ENCODE measurements around the gene IGFBP6.
"Not testable (repeated sequence)": the region's sequence is repeated elsewhere in the genome, so short reads cannot be mapped to it uniquely, and the experiment has no call there.

Gene IGFBP6

DNA sequence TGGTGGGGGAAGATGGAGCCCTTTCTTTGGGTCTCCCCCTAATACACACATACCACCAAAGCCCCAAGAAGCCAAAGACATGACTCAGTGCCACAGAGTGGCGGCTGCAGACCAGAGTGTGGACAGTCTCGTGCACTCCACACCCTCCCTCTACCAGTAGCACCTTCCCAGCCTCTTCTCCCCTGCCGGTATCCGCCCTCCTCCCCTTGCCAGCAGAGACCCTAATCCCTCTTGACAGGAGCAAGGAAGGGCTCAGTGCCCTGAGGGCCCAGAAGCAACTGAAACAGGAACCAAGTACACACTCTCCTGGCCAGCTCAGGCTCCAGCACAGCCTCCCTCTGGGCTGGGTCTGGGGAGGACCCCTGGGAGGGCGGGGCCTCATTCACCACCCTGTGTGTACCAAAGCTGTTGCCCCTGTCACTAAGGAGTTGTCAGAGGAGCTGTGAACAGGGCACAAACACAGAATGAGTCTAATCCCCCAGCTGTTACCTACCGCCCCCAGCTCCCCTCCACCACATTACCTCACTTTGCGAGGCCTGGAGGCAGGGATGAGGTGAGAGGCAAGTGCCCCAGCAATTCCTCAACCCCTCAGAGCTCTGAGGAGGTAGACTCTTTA is 26.5 kb upstream of the IGFBP6 start:
- DNase-seq (ENCODE audit: low read depth), result no peak

- no peak for DNase-seq (ENCODE audit: low read depth)
These were observed 25.6 kb upstream of the IGFBP6 start for GRCh38 chr12:53071591-53072551.

DNA sequence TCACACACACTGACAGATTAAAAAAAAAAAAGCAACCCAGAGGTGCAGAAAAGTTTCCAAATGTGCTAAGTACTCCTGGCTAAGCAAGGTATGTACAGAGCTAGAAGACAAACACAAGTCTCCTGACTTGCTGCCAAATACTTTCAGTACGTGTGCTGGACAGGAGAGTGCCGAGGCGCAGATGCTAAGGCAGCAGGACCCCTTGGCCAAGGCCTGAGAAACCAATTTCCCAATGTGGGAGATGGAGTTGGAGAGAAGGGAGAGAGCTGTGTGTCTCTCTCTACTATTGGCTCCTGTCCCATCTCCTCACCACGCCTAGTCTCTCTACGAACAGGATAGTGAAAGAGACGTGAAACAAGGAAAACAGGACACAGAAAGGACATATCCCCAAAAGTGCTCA is 23.6 kb upstream of the IGFBP6 start:
- no peak for DNase-seq (ENCODE audit: low read depth)

- no peak for DNase-seq (ENCODE audit: low read depth)
These were observed 23.0 kb upstream of the IGFBP6 start for GRCh38 chr12:53074283-53074998.

- no peak for DNase-seq (ENCODE audit: low read depth)
These were observed 22.5 kb upstream of the IGFBP6 start for GRCh38 chr12:53074999-53075370.

- no peak for DNase-seq (ENCODE audit: low read depth)
These were observed 21.0 kb upstream of the IGFBP6 start for GRCh38 chr12:53076461-53076860.

GRCh38 chr12:53077030-53077429 is 20.4 kb upstream of the IGFBP6 start:
- DNase-seq (ENCODE audit: low read depth), result no peak

GRCh38 chr12:53078425-53079225 is 18.8 kb upstream of the IGFBP6 start:
- no peak for DNase-seq (ENCODE audit: low read depth)

DNA sequence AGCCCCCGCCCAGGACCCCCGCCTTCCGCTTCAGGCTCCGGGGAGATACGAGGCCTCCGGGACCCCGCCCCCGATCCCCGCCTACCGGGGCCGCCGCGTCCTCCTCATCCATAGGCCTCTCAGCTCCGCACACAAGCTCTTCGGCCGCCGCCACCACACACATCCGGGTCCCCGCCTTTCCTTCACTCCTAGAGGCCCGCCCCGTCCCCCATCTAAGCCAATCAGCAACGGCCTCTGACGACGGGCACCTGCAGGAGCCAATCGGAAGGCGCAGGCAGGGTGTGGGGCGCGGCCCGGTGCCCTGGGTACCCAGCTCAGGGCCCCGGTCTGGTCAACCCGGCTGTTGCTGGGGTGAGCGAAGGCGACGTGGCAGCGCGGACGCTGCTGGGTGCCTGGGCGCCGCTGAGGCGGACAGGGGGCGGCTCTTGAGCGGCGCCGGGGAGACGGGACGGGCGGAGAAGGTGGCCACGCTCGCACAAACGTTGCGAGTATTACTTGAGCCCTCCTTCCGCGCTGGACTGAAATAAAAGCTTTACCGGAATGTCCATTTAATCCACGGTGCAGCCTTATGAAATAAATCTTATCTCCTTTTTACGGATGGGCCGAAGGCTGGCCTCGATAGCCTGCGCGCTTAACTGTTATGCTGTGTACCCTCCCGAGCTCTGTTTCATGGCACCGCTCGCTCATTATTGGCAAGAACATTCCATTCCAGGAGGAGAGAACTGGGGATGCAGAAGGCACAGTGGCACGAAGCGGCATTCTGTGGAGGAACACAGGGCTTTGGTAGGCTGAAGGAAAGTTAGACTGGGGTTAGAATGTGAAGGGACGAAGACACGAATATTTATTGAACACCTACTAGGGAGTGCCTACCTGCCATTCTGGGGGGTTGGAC is 18.0 kb upstream of the IGFBP6 start, which contains the start of gene SPRYD3:
TSS of gene SPRYD3 (minus strand) at position 165 of the 892 bp plus-strand sequence. CDS start at position 108, 57 bp downstream.
- DNase-seq (ENCODE audit: low read depth), result peak; percentile 94

GRCh38 chr12:53082637-53083175 is 14.8 kb upstream of the IGFBP6 start:
- DNase-seq (ENCODE audit: low read depth), result no peak

GRCh38 chr12:53086361-53086760 is 11.1 kb upstream of the IGFBP6 start:
- no peak for DNase-seq (ENCODE audit: low read depth)

DNA sequence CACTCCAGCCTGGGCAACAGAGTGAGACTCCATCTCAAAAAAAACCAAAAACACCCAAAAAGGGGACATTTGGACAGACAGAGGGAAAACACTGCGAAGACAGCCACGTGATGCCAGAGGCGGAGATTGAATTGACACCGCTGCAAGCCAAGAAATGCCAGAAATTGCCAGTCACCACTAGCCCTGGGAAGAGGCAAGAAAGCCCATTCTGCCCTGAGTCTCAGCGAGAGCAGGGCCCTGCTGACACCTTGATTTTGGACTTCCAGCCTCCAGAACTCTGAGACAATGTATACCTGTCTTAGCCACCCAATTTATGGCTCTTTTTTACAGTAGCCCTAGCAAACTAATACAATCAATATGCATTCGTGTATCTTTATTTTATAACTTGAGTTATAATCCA is 7.4 kb upstream of the IGFBP6 start:
- no peak for DNase-seq (ENCODE audit: low read depth)

DNA sequence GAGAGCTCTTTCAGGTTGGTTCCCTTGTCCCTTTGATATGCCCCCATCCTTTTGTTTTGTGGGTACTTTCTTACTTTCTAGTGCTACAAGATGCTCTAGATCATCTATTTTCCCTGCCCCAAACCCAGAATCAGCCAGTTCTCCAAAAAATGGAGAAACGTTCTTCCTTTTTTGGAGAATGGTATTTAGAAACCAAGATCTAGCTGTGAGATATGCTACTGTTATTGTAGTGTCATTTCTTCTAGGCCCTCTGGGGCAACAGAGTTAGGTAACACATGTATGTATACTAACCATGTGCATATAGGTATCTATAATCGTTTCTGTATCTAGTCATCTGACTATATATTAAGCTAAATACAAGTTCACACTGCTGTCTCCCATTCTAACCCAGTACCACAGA is 6.9 kb upstream of the IGFBP6 start:
- DNase-seq (ENCODE audit: low read depth), result no peak

DNA sequence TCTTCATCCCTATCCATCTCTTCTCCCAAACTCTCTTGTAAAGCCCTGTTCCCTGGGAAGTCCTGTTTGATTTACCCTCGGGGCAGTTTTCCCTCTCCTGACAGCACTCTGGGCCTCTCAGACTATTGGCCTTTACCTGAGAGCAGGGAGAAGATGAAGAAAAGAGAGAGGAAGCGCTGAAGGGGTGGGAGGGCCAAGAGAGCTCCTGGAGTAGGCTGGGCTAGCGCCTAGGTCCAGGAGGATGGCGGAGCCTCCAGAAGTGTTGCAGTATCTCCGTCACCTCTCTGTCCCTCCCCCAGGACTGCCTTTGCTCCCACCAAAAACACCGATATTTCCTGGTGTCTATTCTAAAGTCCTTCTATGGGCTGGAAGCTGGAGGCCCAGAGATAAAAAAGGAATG is 5.7 kb upstream of the IGFBP6 start:
- no peak for DNase-seq (ENCODE audit: low read depth)

DNA sequence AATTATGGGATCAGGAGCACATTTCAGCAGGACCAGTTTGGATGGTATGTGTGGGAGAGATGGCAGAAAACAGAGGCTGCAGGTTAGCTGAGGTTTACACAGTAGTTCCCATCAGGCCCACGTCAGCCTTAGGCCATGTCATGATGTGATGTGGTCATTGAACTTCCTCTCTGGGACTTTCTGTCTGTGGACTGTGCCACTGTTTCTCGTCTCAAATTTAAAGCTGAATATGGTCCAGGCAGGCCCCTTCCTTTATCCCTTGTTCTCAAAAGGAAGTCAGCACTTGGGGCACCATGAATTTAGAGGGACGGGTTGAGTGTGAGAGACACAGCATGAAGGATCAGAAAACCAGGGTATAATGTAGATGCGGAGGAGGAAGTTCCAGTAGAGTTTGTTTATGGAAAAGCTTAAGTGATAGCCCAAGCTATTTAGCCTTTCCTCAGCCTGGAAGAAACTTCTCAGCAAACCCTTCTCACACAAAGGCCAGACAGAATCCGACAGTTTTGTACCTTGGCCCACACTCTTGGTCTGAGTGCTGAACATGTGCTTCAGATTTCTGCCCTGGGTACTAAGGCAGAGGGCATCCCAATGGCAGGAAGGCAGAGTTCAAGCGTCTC is 3.6 kb upstream of the IGFBP6 start:
- no peak for DNase-seq (ENCODE audit: low read depth)

- no peak for DNase-seq (ENCODE audit: low read depth)
These were observed 3.1 kb upstream of the IGFBP6 start for GRCh38 chr12:53094394-53094787.

DNA sequence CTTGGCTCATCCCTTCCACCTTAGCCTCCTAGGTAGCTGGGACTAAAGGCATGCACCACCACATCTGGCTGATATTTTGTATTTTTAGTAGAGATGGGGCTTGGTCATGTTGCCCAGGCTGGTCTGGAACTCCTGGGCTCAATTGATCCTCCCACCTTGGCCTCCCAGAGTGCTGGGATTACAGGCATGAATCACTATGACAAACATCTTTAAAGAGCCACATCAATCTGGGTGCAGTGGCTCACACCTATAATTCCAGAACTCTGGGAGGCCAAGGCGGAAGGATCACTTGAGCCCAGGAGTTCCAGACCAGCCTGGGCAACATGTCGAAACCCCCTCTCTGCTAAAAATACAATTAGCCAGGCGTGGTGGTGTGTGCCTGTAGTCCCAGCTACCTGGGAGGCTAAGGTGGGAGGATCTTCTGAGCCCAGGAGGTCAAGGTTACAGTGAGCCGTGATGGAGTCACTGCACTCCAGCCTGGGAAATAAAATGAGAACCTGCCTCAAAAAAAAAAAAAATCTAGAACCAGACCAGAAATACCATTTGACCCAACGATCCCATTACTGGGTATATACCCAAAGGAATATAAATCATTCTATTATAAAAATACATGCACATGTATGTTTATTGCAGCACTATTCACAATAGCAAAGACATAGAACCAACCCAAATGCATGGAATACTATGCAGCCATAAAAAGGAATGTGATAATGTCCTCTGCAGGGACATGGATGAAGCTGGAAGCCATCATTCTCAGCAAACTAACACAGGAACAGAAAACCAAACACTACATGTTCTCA is 2.5 kb upstream of the IGFBP6 start:
- not testable (repeated sequence) for DNase-seq (ENCODE audit: low read depth)

GRCh38 chr12:53095596-53095895 is 1.9 kb upstream of the IGFBP6 start:
- not testable (repeated sequence) for DNase-seq (ENCODE audit: low read depth)

DNA sequence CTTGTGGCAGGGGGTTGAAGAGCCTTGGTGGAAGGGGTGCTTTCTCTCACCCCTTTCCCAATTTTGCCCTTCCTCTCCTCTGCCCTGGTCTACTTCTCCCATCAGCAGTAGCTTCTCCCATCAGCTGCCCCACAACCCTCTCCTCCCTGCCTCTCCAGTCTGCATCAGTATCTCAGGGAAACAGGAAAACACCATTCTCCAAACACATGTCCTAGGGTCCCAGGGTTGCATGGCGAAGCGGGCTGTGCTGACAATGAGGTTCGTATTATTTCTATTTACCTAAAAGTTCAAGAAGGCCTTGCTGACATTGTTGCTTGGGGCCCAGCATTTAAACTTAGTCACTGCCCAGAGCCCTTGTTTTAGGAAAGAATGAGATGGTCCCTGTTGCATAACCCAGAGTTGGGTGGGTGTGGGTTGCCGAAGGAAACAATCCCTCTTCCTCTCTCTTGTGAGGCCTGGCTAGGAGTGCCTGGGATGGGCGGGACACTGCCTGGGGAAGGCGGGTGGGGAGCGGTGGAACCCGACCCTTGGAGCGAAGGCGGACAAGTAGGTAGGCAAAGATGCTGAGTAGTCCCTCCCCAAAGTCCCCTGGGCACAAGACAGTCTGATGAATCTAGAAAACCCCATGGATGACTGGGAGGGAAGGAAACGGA is 1.3 kb upstream of the IGFBP6 start:
- no peak for DNase-seq (ENCODE audit: low read depth)
